ENCODE data around the gene ANO1. TPM values are rescaled to one million over a fixed set of nuclear protein-coding genes. Genes with fewer than 3 reads are reported as not detected.

The ANO1 gene
- polyA plus RNA-seq, 3 donors = 3.9 to 7.8 (median 5.7) TPM

- WGBS, 3 donors = 83 to 86% (median 86%) methylated on average over 8 of the region's 8 CpGs
- H3K27ac ChIP-seq (ENCODE audit: low read depth, low read length) = no peak overlapping the region
Observed at GRCh38 chr11:70230151-70230839, 152.2 kb downstream of the ANO1 start.

- WGBS, 3 donors = 76 to 80% (median 79%) methylated on average over 22 of the region's 22 CpGs
- H3K27ac ChIP-seq (ENCODE audit: low read depth, low read length) = no peak overlapping the region
Observed at GRCh38 chr11:70230840-70231710, 153.0 kb downstream of the ANO1 start.

GRCh38 chr11:70233034-70233433 is 154.9 kb downstream of the ANO1 start:
- H3K27ac ChIP-seq (ENCODE audit: low read depth, low read length) = no peak overlapping the region

GRCh38 chr11:70233511-70233934 is 155.4 kb downstream of the ANO1 start:
- WGBS, 3 donors = 71 to 83% (median 77%) methylated on average over 11 of the region's 11 CpGs
- no peak overlapping the region for H3K27ac ChIP-seq (ENCODE audit: low read depth, low read length)

- WGBS, 3 donors = 89 to 92% (median 92%) methylated on average over 9 of the region's 9 CpGs
- no peak overlapping the region for H3K27ac ChIP-seq (ENCODE audit: low read depth, low read length)
Observed at GRCh38 chr11:70233962-70234361, 155.8 kb downstream of the ANO1 start.

Other genes starting within 250 kb of the ANO1 start
- 10 to 100 TPM in 2 of 3 donors, 1 to 10 TPM in 1; 9.4 to 18.8 (median 13.2) TPM for gene FADD, start 125.0 kb downstream of the ANO1 start, polyA plus RNA-seq
- 10 to 100 TPM in 2 of 3 donors, 1 to 10 TPM in 1; 8.0 to 27.2 (median 25.0) TPM for gene PPFIA1, start 192.4 kb downstream of the ANO1 start, polyA plus RNA-seq

Data from adipose tissue (tissue), 3 donors.